Measurements from ENCODE around the gene PHC2. TPM values are rescaled to one million over a fixed set of nuclear protein-coding genes. Genes with fewer than 3 reads are reported as not detected.

Gene PHC2
- total RNA-seq, 1 experiment from 2014 or later: 9.4 TPM

DNA sequence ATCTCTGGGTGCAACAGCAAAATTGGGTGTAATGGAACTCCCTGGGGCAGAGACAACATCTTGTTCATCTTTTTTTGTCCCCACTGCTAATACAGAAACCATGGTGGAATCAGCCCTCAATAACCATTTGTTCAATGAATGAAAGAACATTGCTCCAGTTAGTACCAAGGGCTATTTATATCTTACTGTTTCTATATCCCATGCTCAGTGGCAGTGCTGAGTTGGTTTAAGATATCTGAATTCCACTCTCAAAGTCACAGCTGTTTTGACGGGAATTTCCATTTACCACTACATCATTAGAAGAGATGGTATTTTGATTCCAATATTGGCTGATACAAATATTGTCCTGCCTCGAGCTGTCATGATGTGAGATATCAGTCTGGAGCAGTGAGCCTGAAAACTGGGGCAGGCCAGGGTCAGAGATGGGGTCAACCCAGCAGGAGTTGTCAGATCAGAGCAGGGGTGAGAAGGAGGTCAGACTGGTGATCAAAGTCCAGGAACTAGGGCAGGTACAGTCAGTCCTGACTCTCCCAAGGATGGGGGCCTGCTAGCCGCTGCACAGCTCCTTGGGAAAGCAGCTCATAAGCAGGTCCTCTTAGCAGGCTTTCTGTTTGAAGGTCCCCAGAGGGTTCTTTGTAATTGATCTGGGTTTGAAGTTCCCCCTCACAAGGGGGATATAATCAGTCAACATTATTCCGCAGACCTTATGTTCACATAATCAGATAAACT is 5.8 kb upstream of the PHC2 start:
- Mint-ChIP-seq H3K36me3 (ENCODE audit: insufficient read depth in 1 of 3, low read depth in 3 of 3) (no peaks in the 10 kb centered on the region), H3K4me1 (peaks cover 12 to 19% of the 10 kb centered on the region in 2 experiments; a peak in 3 of 4 replicates), H3K27ac (no peak overlapping the region), H3K27me3 (ENCODE audit: low read depth) (peaks cover 21% of the 10 kb centered on the region), H3K4me3 (no peak overlapping the region), H3K9me3 (no peaks in the 10 kb centered on the region; a peak in 1 of 5 replicates)
- Histone ChIP-seq H3K79me1 (ENCODE audit: insufficient read depth, low read depth, low read length, poor library complexity, severe bottlenecking) (no peaks in the 10 kb centered on the region), H3T11ph (ENCODE audit: low read length) (no peak overlapping the region), H3K4me1 (ENCODE audit: insufficient read depth, low read length) (peaks cover 2% of the 10 kb centered on the region), H3K27ac (ENCODE audit: insufficient read length, low read depth, low read length) (no peak overlapping the region), H4K91ac (ENCODE audit: insufficient read length, low read depth, low read length) (no peak overlapping the region), H3K9me3 (ENCODE audit: control insufficient read depth, low read depth, low read length) (no peaks in the 10 kb centered on the region), H3K4ac (ENCODE audit: low read depth, low read length) (no peak overlapping the region), H4K5ac (ENCODE audit: insufficient read length, low read depth, low read length) (no peak overlapping the region), H2BK120ac (ENCODE audit: low read depth, low read length, poor library complexity, severe bottlenecking) (no peak overlapping the region), H2BK5ac (ENCODE audit: insufficient read length, low read length) (no peak overlapping the region), H3K14ac (ENCODE audit: insufficient read depth, low read length) (no peak overlapping the region), H3K79me2 (ENCODE audit: insufficient read depth, low read length) (no peaks in the 10 kb centered on the region), H2BK12ac (ENCODE audit: insufficient read length, low read depth, low read length) (no peak overlapping the region), H3K9ac (ENCODE audit: extremely low read depth, insufficient read length, low read length) (no peak overlapping the region), H3K56ac (ENCODE audit: insufficient read length, low read depth, low read length) (no peak overlapping the region), H3K23ac (ENCODE audit: insufficient read length, low read depth, low read length) (no peak overlapping the region), H4K8ac (replicated peaks; ENCODE audit: insufficient read length, low read depth, low read length) (no peak overlapping the region), H2BK15ac (ENCODE audit: low read depth, low read length) (no peak overlapping the region), H3K4me2 (ENCODE audit: insufficient read depth, insufficient read length, low read length) (no peak overlapping the region), H3K27me3 (ENCODE audit: insufficient read depth, low read length) (no peaks in the 10 kb centered on the region; the same call in 1 of the 2 replicates), H2BK20ac (ENCODE audit: low read depth, low read length, poor library complexity, severe bottlenecking) (no peak overlapping the region), H2AFZ (ENCODE audit: low read length) (no peak overlapping the region), H3K23me2 (ENCODE audit: insufficient read length, low read depth, low read length, poor library complexity, severe bottlenecking) (no peaks in the 10 kb centered on the region), H4K20me1 (ENCODE audit: control insufficient read depth, insufficient read depth, insufficient read length) (no peaks in the 10 kb centered on the region), H3K18ac (ENCODE audit: insufficient read length, low read depth, low read length) (no peak overlapping the region), H2AK5ac (ENCODE audit: insufficient read length, low read length) (no peak overlapping the region)
- no CpG with 5 or more reads among the region's 4 CpGs for WGBS (ENCODE audit: extremely low coverage, insufficient read length, low lambda C conversion rate)
- no peak for DNase-seq
- no peak for TF ChIP-seq CTCF (conservative IDR thresholded peaks at IDR 0.05)

All from H9 (cell line).